Measurements from ENCODE around the gene SCAPER. TPM values are rescaled to one million over a fixed set of nuclear protein-coding genes. Genes with fewer than 3 reads are reported as not detected.

Gene SCAPER
- total RNA-seq, 2 experiments from 2014 or later = 10.4 to 22.3 TPM

DNA sequence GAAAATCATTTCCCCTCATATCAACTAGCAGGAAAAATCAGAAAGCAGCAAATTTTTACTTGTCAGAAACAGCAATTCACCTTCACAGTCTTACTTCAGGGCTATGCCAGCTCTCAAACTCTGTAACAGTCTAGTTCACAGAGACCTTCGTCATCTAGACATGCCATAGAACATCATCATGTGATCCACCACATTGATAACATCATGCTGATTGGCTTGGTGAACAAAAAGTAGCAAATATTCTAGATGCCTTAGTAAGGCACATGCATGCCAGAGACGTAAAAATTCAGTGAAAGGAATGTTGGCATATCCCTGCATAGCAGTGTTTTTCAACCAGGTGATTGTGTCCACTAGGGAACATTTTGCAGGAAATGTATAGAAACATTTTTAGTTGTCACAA lies 8.6 kb upstream of the SCAPER start:
- no peak overlapping the region for H3K4me3 ChIP-seq (ENCODE audit: low read depth, low read length, poor library complexity, severe bottlenecking)
- H3K4me2 ChIP-seq (ENCODE audit: low read length) = no peak overlapping the region
- POLR2A ChIA-PET = no interaction called here
- CTCF ChIA-PET (ENCODE audit: unreplicated experiment) = no interaction called here
- no peaks in the 10 kb centered on the region for H3K9me3 ChIP-seq (ENCODE audit: low read length)
- H3K36me3 ChIP-seq (ENCODE audit: insufficient read depth, low read length) = no peaks in the 10 kb centered on the region
- intact Hi-C loops (cut with micrococcal nuclease; ENCODE audit: unreplicated experiment) = no loop called here
- no peak for DNase-seq (ENCODE audit: low spot score)
- BruUV-seq (replicated peaks) = no TSS peak
- H3K9me2 ChIP-seq (ENCODE audit: insufficient read depth, low read length) = no peaks in the 10 kb centered on the region
- H3K4me1 ChIP-seq (ENCODE audit: insufficient read depth, low read length, poor library complexity, severe bottlenecking) = no peaks in the 10 kb centered on the region
- H3K27ac ChIP-seq (ENCODE audit: low read depth, low read length, poor library complexity, severe bottlenecking) = no peak overlapping the region
- TF ChIP-seq, protein P1, sequence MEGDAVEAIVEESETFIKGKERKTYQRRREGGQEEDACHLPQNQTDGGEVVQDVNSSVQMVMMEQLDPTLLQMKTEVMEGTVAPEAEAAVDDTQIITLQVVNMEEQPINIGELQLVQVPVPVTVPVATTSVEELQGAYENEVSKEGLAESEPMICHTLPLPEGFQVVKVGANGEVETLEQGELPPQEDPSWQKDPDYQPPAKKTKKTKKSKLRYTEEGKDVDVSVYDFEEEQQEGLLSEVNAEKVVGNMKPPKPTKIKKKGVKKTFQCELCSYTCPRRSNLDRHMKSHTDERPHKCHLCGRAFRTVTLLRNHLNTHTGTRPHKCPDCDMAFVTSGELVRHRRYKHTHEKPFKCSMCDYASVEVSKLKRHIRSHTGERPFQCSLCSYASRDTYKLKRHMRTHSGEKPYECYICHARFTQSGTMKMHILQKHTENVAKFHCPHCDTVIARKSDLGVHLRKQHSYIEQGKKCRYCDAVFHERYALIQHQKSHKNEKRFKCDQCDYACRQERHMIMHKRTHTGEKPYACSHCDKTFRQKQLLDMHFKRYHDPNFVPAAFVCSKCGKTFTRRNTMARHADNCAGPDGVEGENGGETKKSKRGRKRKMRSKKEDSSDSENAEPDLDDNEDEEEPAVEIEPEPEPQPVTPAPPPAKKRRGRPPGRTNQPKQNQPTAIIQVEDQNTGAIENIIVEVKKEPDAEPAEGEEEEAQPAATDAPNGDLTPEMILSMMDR (conservative IDR thresholded peaks at IDR 0.05; ENCODE audit: low read length) = no peak
- no peak for TF ChIP-seq EZH2phosphoT487 (IDR thresholded peaks at IDR 0.05; ENCODE audit: borderline replicate concordance, low read depth, low read length)
- H3K79me2 ChIP-seq (ENCODE audit: insufficient read depth, low read depth, low read length) = no peaks in the 10 kb centered on the region
- no peaks in the 10 kb centered on the region for H4K20me1 ChIP-seq (ENCODE audit: insufficient read depth, low read length)
- H2AFZ ChIP-seq (ENCODE audit: low read length) = no peak overlapping the region

DNA sequence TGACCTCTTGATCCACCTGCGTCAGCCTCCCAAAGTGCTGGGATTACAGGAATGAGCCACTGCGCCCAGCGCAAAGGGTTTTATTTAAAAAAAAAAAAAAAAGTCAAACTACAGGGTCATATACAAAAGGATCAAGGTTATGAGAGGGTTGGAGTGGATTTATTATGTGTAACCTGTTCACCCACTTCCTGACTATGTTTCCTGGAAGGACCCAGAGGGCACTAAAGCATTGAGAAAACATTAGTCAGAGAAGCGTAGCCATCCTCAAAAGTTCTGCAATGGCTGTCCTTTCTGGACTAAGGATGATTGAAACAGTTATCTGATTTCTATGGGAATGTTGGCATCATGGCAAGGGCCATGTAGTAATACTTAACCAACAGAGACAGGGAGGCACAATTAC lies 7.3 kb upstream of the SCAPER start:
- H3K4me1 ChIP-seq (ENCODE audit: insufficient read depth, low read length, poor library complexity, severe bottlenecking) = no peaks in the 10 kb centered on the region
- no peak overlapping the region for H3K4me2 ChIP-seq (ENCODE audit: low read length)
- no peaks in the 10 kb centered on the region for H3K9me2 ChIP-seq (ENCODE audit: insufficient read depth, low read length)
- H3K36me3 ChIP-seq (ENCODE audit: insufficient read depth, low read length) = no peaks in the 10 kb centered on the region
- ChIA-PET CTCF (ENCODE audit: unreplicated experiment) (no interaction called here), POLR2A (interaction anchor here (0.7 kb wide), 1 partner anchor 84 kb away, joined by 4 read pairs; no protein-coding TSS in a partner anchor)
- H3K79me2 ChIP-seq (ENCODE audit: insufficient read depth, low read depth, low read length) = no peaks in the 10 kb centered on the region
- intact Hi-C loops (cut with micrococcal nuclease; ENCODE audit: unreplicated experiment) = no loop called here
- H3K27ac ChIP-seq (ENCODE audit: low read depth, low read length, poor library complexity, severe bottlenecking) = no peak overlapping the region
- H4K20me1 ChIP-seq (ENCODE audit: insufficient read depth, low read length) = no peaks in the 10 kb centered on the region
- H3K4me3 ChIP-seq (ENCODE audit: low read depth, low read length, poor library complexity, severe bottlenecking) = no peak overlapping the region
- no TSS peak for BruUV-seq (replicated peaks)
- no peak overlapping the region for H2AFZ ChIP-seq (ENCODE audit: low read length)
- TF ChIP-seq, protein P1 (conservative IDR thresholded peaks at IDR 0.05; ENCODE audit: low read length) = no peak
- TF ChIP-seq EZH2phosphoT487 (IDR thresholded peaks at IDR 0.05; ENCODE audit: borderline replicate concordance, low read depth, low read length) = no peak
- H3K9me3 ChIP-seq (ENCODE audit: low read length) = no peaks in the 10 kb centered on the region
- DNase-seq (ENCODE audit: low spot score) = no peak

DNA sequence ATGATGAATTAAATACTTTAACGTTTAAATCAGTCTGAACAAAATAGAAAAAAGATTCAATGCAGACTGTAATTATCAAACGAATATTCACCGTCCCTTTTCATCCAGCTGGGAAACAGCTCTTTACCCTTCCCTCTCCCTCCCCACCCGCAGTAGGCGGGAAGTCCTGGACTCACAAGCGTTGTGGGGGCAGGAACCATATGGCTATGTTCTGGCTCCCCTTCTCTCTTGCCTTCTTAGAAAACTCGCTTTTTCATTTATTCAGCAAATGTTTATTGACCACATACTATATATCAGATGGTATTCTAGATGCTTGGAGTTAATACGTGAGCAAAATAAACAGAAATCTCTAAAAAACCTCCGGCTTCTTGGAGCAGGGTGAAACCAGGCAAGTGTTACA lies 715 bp upstream of the SCAPER start:
- H3K4me1 ChIP-seq (ENCODE audit: insufficient read depth, low read length, poor library complexity, severe bottlenecking) = peaks cover 21% of the 10 kb centered on the region
- H3K36me3 ChIP-seq (ENCODE audit: insufficient read depth, low read length) = no peaks in the 10 kb centered on the region
- BruUV-seq (replicated peaks) = no TSS peak
- CTCF ChIA-PET (ENCODE audit: unreplicated experiment) = interaction anchor here (0.6 kb wide), 1 partner anchor 528 kb away, joined by 3 read pairs; no protein-coding TSS in a partner anchor
- H3K9me2 ChIP-seq (ENCODE audit: insufficient read depth, low read length) = no peaks in the 10 kb centered on the region
- peak overlapping the region; percentile 99 for H2AFZ ChIP-seq (ENCODE audit: low read length)
- H3K4me3 ChIP-seq (ENCODE audit: low read depth, low read length, poor library complexity, severe bottlenecking) = peak overlapping the region; percentile 85
- no peaks in the 10 kb centered on the region for H4K20me1 ChIP-seq (ENCODE audit: insufficient read depth, low read length)
- DNase-seq (ENCODE audit: low spot score) = no peak
- no peaks in the 10 kb centered on the region for H3K9me3 ChIP-seq (ENCODE audit: low read length)
- H3K79me2 ChIP-seq (ENCODE audit: insufficient read depth, low read depth, low read length) = no peaks in the 10 kb centered on the region
- TF ChIP-seq EZH2phosphoT487 (IDR thresholded peaks at IDR 0.05; ENCODE audit: borderline replicate concordance, low read depth, low read length) = no peak
- TF ChIP-seq, protein P1 (conservative IDR thresholded peaks at IDR 0.05; ENCODE audit: low read length) = no peak
- intact Hi-C loops (cut with micrococcal nuclease; ENCODE audit: unreplicated experiment) = loop anchor here (2.0 to 10.0 kb wide), 2 partner anchors 25 to 99 kb away; partner anchors contain the start of gene RCN2
- H3K4me2 ChIP-seq (ENCODE audit: low read length) = peak overlapping the region; percentile 94
- POLR2A ChIA-PET = interaction anchor here (0.6 to 1.2 kb wide), 4 partner anchors 26 to 610 kb away, joined by 3 to 6 read pairs (median 4); partner anchors contain the start of genes PSTPIP1 and RCN2
- H3K27ac ChIP-seq (ENCODE audit: low read depth, low read length, poor library complexity, severe bottlenecking) = no peak overlapping the region

Data from OCI-LY7 (cell line).